ENCODE measurements around the gene YBX2. TPM values are rescaled to one million over a fixed set of nuclear protein-coding genes. Genes with fewer than 3 reads are reported as not detected.

YBX2 gene
- total and polyA plus RNA-seq, 4 experiments from 2014 or later: 0.26 to 0.39 TPM; not detected in 2

GRCh38 chr17:7317161-7317803, 22.8 kb upstream of the YBX2 start:
- DNase-seq: no peak
- peak overlapping the region in 4 of 7 donors; percentile 41 to 86 (median 61) for H3K27ac Mint-ChIP-seq

GRCh38 chr17:7315570-7316235, 21.3 kb upstream of the YBX2 start:
- Histone ChIP-seq H3K4me1 (ENCODE audit: insufficient read depth, low read length) (peaks cover 42% of the 10 kb centered on the region), H3K27me3 (ENCODE audit: insufficient read depth, low read length) (no peaks in the 10 kb centered on the region), H3K4me3 (ENCODE audit: low read length in 2 of 2) (peak overlapping the region; percentile 68 to 76), H3K9me3 (ENCODE audit: control insufficient read depth in 1 of 2, low read length in 2 of 2) (no peaks in the 10 kb centered on the region), H3K36me3 (ENCODE audit: insufficient read depth, low read length) (peaks cover 52% of the 10 kb centered on the region), H3K27ac (ENCODE audit: low read depth, low read length) (peak overlapping the region; percentile 83)
- Mint-ChIP-seq H3K36me3 (peaks cover 44 to 67% of the 10 kb centered on the region in 2 donors), H3K9me3 (peaks cover 0 to 7% (median 0%) of the 10 kb centered on the region in 8 donors), H3K4me3 (peak overlapping the region; percentile 80 to 97 (median 92)), H3K27me3 (no peaks in the 10 kb centered on the region), H3K4me1 (peaks cover 22 to 57% (median 36%) of the 10 kb centered on the region in 4 donors), H3K27ac (peak overlapping the region; percentile 92 to 98 (median 96))
- ChIA-PET POLR2A (ENCODE audit: partially characterized antibody) (interaction anchor here (0.6 to 9.3 kb wide), 22 partner anchors 10 to 371 kb away, joined by 3 to 187 read pairs (median 6); partner anchors contain the start of genes ACADVL, ACAP1, DLG4 and DVL2), CTCF (ENCODE audit: partially characterized antibody) (interaction anchor here (1.0 to 4.2 kb wide), 5 partner anchors 9 to 121 kb away, joined by 3 to 21 read pairs (median 5); partner anchors contain the start of gene ACAP1)
- intact Hi-C loops (cut with micrococcal nuclease): loop anchor here (1.0 kb wide), 2 partner anchors 8 to 14 kb away; partner anchors contain the start of genes EIF5A and NEURL4
- DNase-seq: no peak

More at GRCh38 chr17:7317161-7317803, 22.8 kb upstream of the YBX2 start:
- H3K36me3 ChIP-seq (ENCODE audit: insufficient read depth, low read length): peaks cover 51% of the 10 kb centered on the region
- no peaks in the 10 kb centered on the region for H3K27me3 Mint-ChIP-seq
- H3K4me3 Mint-ChIP-seq: peak overlapping the region in 3 of 8 donors; percentile 10 to 67 (median 66)
- peaks cover 0 to 5% (median 0%) of the 10 kb centered on the region in 8 donors for H3K9me3 Mint-ChIP-seq
- intact Hi-C loops (cut with micrococcal nuclease): no loop called here
- CTCF ChIA-PET (ENCODE audit: partially characterized antibody): interaction anchor here (0.9 to 2.3 kb wide), 4 partner anchors 19 to 38 kb away, joined by 3 to 8 read pairs (median 5); partner anchors contain the start of genes ACAP1 and TMEM95
- peaks cover 34% of the 10 kb centered on the region for H3K4me1 ChIP-seq (ENCODE audit: insufficient read depth, low read length)
- POLR2A ChIA-PET (ENCODE audit: partially characterized antibody): interaction anchor here (1.0 to 9.3 kb wide), 6 partner anchors 8 to 120 kb away, joined by 3 to 187 read pairs (median 6); partner anchors contain the start of genes ACAP1 and NEURL4
- H3K36me3 Mint-ChIP-seq: peaks cover 39 to 68% of the 10 kb centered on the region in 2 donors
- no peak overlapping the region for H3K27ac ChIP-seq (ENCODE audit: low read depth, low read length)
- no peaks in the 10 kb centered on the region for H3K27me3 ChIP-seq (ENCODE audit: insufficient read depth, low read length)
- no peaks in the 10 kb centered on the region for H3K9me3 ChIP-seq (ENCODE audit: control insufficient read depth in 1 of 2, low read length in 2 of 2)
- peaks cover 13 to 44% (median 27%) of the 10 kb centered on the region in 4 donors for H3K4me1 Mint-ChIP-seq
- H3K4me3 ChIP-seq (ENCODE audit: low read length in 2 of 2): no peak overlapping the region

- Histone ChIP-seq H3K27me3 (ENCODE audit: insufficient read depth, low read length) (no peaks in the 10 kb centered on the region), H3K9me3 (ENCODE audit: control insufficient read depth in 1 of 2, low read length in 2 of 2) (no peaks in the 10 kb centered on the region), H3K27ac (ENCODE audit: low read depth, low read length) (peak within 1 kb of the TSS; percentile 83), H3K4me1 (ENCODE audit: insufficient read depth, low read length) (peaks cover 50% of the 10 kb centered on the region), H3K4me3 (ENCODE audit: low read length in 2 of 2) (peak within 1 kb of the TSS; percentile 68 to 76), H3K36me3 (ENCODE audit: insufficient read depth, low read length) (peaks cover 59% of the 10 kb centered on the region)
- no peaks in the 10 kb centered on the region for H3K27me3 Mint-ChIP-seq
- peak within 1 kb of the TSS; percentile 83 to 97 (median 92) for H3K4me3 Mint-ChIP-seq
- peaks cover 29 to 64% (median 44%) of the 10 kb centered on the region in 4 donors for H3K4me1 Mint-ChIP-seq
- peak within 1 kb of the TSS; percentile 92 to 98 (median 96) for H3K27ac Mint-ChIP-seq
- intact Hi-C loops (cut with micrococcal nuclease): loop anchor here (1.0 kb wide), 2 partner anchors 8 to 14 kb away; partner anchors contain the start of genes EIF5A and NEURL4
- peaks cover 0 to 7% (median 0%) of the 10 kb centered on the region in 8 donors for H3K9me3 Mint-ChIP-seq
- POLR2A ChIA-PET (ENCODE audit: partially characterized antibody): interaction anchor here (0.8 to 9.3 kb wide), 23 partner anchors 10 to 372 kb away, joined by 3 to 187 read pairs (median 6); partner anchors contain the start of genes ACADVL, ACAP1, DLG4 and DVL2
- peaks cover 52 to 72% of the 10 kb centered on the region in 2 donors for H3K36me3 Mint-ChIP-seq
- CTCF ChIA-PET (ENCODE audit: partially characterized antibody): interaction anchor here (0.6 to 4.2 kb wide), 7 partner anchors 10 to 122 kb away, joined by 3 to 21 read pairs (median 6); partner anchors contain the start of gene ACAP1
- peak; percentile 92 to 94 (median 93) for DNase-seq
Measured at GRCh38 chr17:7314719-7315569, 20.5 kb upstream of the YBX2 start, which contains the start of gene GPS2. Gene GPS2 (minus strand): TSS chr17:7315360. CDS start chr17:7315052, 308 bp downstream.

- Histone ChIP-seq H3K4me1 (ENCODE audit: insufficient read depth, low read length) (peaks cover 58% of the 10 kb centered on the region), H3K4me3 (ENCODE audit: low read length in 2 of 2) (peak overlapping the region; percentile 5 to 68), H3K27me3 (ENCODE audit: insufficient read depth, low read length) (no peaks in the 10 kb centered on the region), H3K27ac (ENCODE audit: low read depth, low read length) (peak overlapping the region; percentile 83), H3K36me3 (ENCODE audit: insufficient read depth, low read length) (peaks cover 67% of the 10 kb centered on the region), H3K9me3 (ENCODE audit: control insufficient read depth in 1 of 2, low read length in 2 of 2) (no peaks in the 10 kb centered on the region)
- Mint-ChIP-seq H3K27ac (peak overlapping the region; percentile 91 to 98 (median 95)), H3K4me1 (peaks cover 38 to 73% (median 52%) of the 10 kb centered on the region in 4 donors), H3K9me3 (peaks cover 0 to 7% (median 0%) of the 10 kb centered on the region in 8 donors), H3K36me3 (peaks cover 57 to 80% of the 10 kb centered on the region in 2 donors), H3K27me3 (no peaks in the 10 kb centered on the region), H3K4me3 (peak overlapping the region; percentile 67 to 85 (median 83))
- DNase-seq: no peak
- POLR2A ChIA-PET (ENCODE audit: partially characterized antibody): interaction anchor here (0.9 to 9.3 kb wide), 21 partner anchors 9 to 373 kb away, joined by 3 to 187 read pairs (median 7); partner anchors contain the start of genes ACADVL, ACAP1, DLG4 and DVL2
- CTCF ChIA-PET (ENCODE audit: partially characterized antibody): interaction anchor here (0.6 to 4.2 kb wide), 7 partner anchors 8 to 123 kb away, joined by 3 to 21 read pairs (median 5); partner anchors contain the start of gene ACAP1
- intact Hi-C loops (cut with micrococcal nuclease): no loop called here
Measured at GRCh38 chr17:7313890-7314718, 19.7 kb upstream of the YBX2 start.

GRCh38 chr17:7313088-7313889, 18.9 kb upstream of the YBX2 start:
- Histone ChIP-seq H3K36me3 (ENCODE audit: insufficient read depth, low read length) (peaks cover 62% of the 10 kb centered on the region), H3K9me3 (ENCODE audit: control insufficient read depth in 1 of 2, low read length in 2 of 2) (no peaks in the 10 kb centered on the region), H3K4me3 (ENCODE audit: low read length in 2 of 2) (no peak overlapping the region), H3K27me3 (ENCODE audit: insufficient read depth, low read length) (no peaks in the 10 kb centered on the region), H3K4me1 (ENCODE audit: insufficient read depth, low read length) (peaks cover 62% of the 10 kb centered on the region), H3K27ac (ENCODE audit: low read depth, low read length) (peak overlapping the region; percentile 83)
- peak overlapping the region; percentile 41 to 84 (median 68) for H3K4me3 Mint-ChIP-seq
- H3K9me3 Mint-ChIP-seq: peaks cover 0 to 7% (median 0%) of the 10 kb centered on the region in 8 donors
- no peaks in the 10 kb centered on the region for H3K27me3 Mint-ChIP-seq
- POLR2A ChIA-PET (ENCODE audit: partially characterized antibody): interaction anchor here (0.6 to 9.3 kb wide), 21 partner anchors 9 to 532 kb away, joined by 3 to 187 read pairs (median 5); partner anchors contain the start of genes ACADVL, ACAP1, DLG4 and DVL2
- intact Hi-C loops (cut with micrococcal nuclease): no loop called here
- CTCF ChIA-PET (ENCODE audit: partially characterized antibody): interaction anchor here (0.6 to 4.2 kb wide), 5 partner anchors 9 to 23 kb away, joined by 3 to 21 read pairs (median 6); partner anchors contain the start of gene ACAP1
- H3K36me3 Mint-ChIP-seq: peaks cover 55 to 81% of the 10 kb centered on the region in 2 donors
- no peak for DNase-seq
- H3K27ac Mint-ChIP-seq: peak overlapping the region; percentile 80 to 96 (median 92)
- H3K4me1 Mint-ChIP-seq: peaks cover 41 to 78% (median 58%) of the 10 kb centered on the region in 4 donors

Measured in CD4-positive, alpha-beta memory T cell (primary cell).